Left hindlimb (tissue), 1 donor: Measurements from ENCODE around the gene PLEKHG4B.
"Not testable (repeated sequence)": the region's sequence is repeated elsewhere in the genome, so short reads cannot be mapped to it uniquely, and the experiment has no call there.

Source experiments
- DNase-seq: peaks from one replicate; pipeline ENCODE4 v3.0.0-alpha.2; 2018

The PLEKHG4B gene

DNA sequence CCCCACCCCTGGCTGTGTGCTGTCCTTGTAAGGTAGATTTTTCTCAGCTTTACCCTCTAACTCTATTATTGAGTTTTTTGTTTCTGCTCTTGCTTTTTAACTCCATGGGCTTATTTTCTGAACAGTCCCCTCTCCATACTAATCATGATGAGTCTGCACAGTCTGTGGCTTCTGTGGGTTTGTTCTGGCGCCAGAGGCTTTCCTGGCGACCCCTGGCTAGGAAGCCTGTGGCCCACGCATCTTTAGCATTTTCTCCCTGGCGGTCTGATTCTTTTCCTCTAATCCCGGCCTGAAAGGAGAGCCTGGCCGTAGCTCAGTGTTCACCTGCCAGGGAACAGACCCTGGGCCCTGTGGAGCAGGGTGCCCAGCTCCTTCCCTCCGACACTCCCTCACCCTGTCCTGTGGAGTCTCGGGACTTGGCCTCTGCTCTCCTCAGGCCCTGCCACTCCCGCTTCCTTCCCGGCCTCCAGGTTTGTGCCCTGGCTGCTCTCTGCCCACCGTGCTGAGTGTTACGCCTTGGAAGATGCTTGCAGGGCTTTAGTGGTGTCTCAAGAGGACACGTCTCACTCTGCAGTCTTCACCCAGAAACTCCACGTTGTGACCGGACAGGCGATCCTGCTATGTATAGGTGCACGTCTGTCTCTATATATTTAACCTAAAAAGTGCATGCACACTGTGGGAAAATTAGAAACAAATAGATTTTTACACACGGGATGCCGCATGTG is 67.6 kb downstream of the PLEKHG4B start:
- DNase-seq, result no peak

DNA sequence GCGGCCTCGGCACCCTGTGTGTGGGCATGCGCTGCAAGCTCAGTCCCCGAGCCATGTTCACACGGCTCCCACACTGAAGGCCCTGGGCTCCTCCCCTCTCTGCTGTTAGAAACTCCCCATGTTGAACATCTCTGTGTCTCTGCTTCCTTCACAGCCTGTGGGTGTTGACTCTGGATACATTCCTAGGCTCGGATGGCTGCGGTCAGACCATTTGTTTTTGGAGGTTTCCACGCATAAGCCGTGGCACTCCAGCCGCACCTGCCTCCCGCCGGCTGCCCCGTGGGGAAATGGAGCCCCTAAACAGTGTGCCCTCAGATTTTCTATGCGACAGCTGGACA is 68.2 kb downstream of the PLEKHG4B start:
- no peak for DNase-seq

DNA sequence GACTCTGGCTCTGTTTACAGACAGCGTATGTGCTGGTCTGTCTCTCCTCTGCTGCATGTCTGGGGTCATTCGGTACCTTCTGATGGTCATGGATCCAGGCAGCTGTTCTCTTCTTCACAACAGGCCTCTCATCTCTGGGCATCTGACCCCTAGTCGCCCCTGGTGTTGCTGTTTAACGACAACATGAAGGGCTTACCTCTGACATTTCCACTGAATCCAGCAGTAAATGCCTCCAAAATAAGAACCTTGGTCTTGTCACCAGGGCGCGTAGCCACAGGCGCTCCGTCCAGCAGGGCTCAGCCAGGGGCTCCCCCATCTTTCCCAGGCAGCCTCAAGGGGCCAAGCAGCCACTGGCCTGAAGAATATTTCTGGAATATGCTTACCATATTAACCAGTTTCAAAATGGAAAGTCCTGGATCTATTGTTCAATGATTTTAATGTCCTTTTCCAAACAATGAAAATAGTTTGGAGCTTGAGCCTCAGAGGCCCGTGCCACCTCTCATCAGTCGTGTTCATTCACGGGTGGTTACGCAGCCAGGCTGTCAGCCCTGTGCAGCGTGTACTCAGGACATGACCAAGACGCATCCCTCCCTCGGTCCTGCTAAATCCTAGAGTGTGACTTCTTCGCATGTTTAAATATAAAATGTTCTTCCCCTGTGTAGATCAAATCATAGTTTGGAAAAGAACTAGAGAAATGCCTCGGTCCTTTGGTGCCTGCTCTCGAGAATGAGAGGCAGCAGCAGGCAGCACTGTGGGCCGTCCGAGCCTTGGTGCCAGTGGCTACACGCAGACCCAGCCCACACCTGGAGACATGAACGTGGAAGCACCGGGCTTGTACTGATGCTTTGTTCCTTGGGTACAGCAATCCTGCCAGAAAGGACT is 69.2 kb downstream of the PLEKHG4B start:
- DNase-seq, result no peak

DNA sequence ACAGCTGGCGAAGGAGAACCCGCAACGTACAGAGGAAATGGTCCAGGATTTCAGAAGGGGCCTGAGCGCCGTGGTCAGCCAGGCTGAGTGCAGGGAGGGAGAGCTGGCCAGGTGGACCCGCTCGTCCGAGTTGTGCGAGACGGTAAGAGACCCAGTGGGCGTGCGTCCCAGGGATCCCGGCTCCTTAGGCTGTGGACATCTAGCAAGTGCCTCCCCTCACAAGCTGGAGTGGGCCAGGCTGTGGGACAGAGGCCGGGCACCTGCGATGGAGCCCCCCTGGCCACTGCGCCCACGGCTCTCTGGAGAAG is 69.8 kb downstream of the PLEKHG4B start:
- DNase-seq, result no peak

DNA sequence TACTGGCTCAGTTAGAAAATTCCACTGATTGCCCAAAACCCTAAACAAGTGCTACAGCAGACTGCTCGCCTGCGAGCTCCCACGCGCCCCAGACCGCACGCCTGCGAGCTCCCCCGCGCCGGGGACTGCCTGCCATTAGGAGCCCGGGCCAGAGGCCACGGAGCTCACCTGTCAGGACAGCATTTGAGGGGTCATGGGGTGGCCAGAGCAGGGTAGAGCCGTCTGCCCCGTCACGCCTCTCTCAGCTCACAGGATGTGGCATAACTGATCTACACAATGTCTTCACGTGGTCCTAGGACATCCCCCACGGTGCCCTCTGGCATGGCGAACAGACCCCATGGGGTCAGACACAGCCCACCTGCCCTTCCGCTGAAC is 70.2 kb downstream of the PLEKHG4B start:
- no peak for DNase-seq

DNA sequence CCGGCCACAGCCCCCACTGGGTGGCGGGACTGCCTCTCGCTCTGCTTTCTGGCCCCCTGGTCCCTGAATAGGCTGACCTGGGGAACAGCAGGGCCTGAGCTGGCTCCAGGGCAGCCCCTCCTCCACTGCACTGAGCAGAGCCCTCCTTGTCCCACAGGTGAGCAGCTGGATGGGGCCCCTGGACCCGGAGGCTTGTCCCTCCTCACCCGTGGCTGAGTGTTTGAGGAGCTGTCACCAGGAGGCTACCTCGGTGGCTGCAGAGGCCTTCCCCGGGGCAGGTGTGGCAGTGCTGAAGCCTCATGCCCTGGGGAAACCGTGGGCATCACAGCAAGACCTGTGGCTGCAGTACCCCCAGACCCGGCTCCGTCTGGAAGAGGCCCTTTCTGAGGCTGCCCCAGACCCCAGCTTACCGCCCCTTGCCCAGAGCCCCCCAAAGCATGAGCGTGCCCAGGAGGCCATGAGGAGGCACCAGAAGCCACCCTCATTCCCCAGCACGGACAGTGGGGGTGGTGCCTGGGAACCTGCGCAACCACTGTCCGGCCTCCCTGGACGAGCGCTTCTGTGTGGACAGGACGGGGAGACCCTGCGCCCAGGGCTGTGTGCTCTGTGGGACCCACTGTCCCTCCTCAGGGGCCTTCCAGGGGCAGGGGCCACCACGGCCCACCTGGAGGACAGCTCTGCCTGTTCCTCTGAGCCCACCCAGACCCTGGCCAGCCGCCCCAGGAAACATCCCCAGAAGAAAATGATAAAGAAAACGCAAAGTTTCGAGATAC is 70.8 kb downstream of the PLEKHG4B start:
- no peak for DNase-seq

DNA sequence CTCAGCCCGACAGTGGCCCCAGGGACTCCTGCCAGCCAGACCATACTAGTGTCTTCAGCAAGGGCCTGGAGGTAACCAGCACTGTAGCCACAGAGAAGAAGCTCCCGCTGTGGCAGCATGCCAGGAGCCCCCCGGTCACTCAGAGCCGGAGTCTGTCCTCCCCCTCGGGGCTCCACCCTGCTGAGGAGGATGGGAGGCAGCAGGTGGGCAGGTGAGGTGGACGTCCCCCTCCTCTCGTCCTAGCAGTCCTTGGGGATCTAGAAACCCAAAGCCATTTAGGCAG is 71.3 kb downstream of the PLEKHG4B start:
- no peak for DNase-seq

DNA sequence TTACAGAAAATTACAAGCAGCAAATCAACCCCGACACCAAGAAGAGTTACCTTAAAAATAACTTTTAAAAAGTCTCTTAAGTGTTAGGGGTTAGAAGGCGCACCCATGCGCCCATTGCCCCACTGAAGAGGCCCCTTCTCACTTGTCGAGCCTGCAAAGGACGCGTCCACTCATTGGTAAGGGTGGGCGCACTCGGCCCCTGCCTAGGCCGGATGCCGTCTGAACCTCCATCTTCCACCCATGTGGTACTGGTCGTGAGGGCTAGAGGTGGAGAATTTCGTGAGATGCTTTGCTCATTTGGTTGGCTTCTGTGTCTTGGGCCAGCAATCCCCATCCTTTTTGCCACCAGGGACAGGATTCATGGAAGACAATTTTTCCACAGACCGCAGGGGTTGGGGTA is 71.9 kb downstream of the PLEKHG4B start:
- no peak for DNase-seq

DNA sequence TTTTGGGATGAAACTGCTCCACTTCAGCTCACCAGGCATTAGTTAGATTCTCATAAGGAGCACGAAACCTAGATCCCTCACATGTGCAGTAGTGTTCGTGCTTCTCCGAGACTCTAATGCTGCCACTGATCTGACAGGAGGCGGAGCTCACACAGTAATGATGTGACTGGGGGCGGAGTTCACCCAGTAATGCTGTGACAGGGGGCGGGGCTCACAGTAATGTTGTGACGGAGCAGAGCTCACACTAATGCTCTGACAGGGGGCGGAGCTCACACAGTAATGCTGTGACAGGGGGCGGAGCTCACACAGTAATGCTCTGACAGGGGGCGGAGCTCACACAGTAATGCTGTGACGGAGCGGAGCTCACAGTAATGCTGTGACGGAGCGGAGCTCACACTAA is 72.3 kb downstream of the PLEKHG4B start:
- DNase-seq, result no peak

DNA sequence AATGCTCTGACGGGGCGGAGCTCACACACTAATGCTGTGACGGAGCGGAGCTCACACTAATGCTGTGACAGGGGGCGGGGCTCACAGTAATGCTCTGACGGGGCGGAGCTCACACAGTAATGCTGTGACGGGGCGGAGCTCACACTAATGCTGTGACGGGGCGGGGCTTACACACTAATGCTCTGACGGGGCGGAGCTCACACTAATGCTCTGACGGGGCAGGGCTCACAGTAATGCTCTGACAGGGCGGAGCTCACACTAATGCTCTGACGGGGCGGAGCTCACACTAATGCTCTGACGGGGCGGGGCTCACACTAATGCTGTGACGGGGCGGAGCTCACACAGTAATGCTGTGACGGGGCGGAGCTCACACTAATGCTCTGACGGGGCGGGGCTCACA is 72.8 kb downstream of the PLEKHG4B start:
- DNase-seq, result not testable (repeated sequence)

DNA sequence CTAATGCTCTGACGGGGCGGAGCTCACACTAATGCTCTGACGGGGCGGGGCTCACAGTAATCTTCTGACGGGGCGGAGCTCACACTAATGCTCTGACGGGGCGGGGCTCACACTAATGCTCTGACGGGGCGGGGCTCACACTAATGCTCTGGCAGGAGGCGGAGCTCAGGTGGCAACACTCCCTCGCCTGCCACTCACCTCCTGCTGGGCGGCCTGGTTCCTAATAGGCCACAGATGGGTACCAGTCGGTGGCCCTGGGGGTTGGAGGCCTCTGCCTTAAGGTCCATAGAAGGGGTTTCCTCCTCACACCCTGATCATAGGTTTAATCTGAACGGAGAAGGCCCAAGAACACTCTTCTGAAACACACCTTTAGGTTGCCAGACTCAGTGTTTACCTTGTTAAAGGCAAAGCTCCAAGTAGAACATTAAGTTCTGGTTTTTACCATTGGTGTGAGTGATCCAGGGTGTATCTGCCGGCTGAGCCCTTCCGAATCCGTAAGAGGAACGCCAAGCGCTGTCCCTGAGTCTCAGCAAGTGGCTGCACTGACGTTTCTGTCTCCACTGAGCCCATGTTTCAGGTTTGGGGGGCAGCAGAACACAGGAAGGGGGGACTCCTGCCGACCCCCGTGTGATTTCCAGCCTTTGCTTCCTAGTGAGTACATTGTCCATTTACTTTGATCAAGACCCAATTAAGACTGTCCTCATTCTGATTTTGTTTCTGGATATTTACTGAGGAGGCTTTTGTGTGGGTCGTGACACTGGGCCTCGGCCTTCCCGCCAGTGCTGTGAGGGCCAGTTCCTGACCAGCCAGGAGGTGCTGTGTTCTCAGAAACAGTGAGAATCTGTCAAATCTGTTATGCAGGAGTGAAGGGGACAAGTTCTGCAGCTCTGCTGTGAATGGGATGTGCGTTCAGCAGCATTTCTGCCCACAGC is 74.7 kb downstream of the PLEKHG4B start:
- no peak for DNase-seq

DNA sequence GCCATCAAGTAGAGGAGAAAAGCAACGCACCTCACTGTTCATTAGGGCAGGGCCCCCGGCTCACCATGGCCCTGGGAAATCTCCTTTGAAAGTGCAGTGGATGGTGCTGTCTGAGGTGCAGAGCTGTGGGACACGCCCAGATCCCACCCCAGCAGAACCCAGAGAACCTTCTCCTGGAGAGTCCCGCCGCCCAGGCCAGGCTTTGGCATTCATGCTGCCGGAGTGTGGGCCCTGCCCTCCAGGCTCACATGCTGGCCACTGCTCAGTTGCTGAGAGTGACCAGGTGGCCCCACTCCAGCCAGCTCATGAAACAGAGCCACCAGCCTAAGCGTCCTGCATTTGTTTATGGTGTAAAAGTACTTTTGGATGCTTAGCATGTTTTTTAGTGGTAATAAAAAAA is 75.5 kb downstream of the PLEKHG4B start:
- no peak for DNase-seq

DNA sequence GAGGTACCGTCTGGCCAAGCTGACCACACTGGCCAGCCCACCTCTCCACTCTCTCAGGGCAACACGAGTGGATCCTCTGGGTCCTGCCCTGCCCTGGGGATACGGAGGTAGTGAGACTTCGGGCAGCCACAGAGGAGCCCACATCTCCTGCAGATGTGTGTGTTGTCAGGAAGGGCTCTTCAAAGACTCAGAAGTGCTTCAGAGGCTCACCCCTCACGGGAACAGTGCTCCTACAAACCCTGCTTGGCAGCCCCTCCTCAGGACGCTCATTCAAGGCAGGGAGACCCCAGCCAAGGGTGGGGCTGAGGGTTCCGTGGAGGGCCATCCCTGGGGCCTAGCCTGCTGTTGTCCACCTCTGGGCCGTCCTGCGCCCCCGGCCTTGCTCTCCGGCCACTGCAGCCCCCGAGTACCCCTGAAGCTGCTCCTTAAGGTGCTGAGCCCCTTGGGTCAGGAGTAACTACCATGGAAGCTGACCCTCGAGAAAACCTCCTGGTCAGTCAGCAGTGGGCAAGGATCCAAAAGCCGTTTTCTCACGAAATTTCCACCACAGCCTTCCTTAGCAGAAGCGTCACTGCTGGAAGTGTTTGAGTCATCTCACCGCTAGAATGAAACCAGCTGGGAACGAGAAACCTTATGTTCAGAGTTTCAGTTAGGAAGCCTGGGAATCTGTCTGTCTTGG is 76.2 kb downstream of the PLEKHG4B start:
- no peak for DNase-seq

DNA sequence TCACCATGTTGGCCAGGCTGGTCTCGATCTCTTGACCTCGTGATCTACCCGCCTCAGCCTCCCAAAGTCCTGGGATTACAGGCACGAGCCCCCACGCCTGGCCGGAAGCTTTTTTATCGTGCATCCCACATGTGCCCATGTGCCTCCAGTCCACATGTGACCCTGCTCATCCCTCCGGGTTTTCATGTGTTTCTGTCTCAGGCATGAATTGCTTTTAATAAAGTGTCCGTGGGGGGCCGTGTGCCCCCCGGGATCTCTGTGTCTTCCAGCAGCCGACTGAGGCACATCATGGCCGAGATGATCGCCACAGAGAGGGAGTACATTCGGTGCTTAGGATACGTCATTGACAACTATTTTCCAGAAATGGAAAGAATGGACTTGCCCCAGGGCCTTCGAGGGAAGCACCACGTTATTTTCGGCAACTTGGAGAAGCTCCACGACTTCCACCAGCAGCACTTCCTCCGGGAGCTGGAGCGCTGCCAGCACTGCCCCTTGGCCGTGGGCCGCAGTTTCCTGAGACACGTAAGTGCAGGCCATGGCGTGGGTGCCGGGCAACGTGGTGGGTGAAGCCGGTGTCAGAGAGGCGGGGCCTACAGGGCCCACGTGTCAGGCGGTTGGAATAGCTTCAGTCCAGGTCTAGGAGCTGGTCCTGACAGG is 77.2 kb downstream of the PLEKHG4B start:
- peak; percentile 71 for DNase-seq

DNA sequence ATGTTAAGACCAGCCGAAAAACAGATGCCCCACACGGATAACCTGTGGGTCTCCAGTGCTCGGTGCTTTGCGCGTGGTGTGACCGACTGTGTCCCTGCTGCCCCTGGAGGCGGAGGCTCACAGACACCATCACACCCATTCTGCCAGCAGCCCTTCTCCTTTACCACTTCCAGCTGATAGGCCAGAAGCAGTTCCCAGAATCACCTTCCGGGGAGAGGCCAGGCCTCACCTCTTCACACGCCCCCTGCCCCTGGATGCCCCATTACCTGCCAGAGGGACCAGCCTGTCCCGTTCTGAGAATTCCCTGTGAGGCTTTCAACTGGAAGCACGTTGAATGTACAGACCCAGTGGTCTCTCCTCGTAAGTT is 77.7 kb downstream of the PLEKHG4B start:
- DNase-seq, result no peak

DNA sequence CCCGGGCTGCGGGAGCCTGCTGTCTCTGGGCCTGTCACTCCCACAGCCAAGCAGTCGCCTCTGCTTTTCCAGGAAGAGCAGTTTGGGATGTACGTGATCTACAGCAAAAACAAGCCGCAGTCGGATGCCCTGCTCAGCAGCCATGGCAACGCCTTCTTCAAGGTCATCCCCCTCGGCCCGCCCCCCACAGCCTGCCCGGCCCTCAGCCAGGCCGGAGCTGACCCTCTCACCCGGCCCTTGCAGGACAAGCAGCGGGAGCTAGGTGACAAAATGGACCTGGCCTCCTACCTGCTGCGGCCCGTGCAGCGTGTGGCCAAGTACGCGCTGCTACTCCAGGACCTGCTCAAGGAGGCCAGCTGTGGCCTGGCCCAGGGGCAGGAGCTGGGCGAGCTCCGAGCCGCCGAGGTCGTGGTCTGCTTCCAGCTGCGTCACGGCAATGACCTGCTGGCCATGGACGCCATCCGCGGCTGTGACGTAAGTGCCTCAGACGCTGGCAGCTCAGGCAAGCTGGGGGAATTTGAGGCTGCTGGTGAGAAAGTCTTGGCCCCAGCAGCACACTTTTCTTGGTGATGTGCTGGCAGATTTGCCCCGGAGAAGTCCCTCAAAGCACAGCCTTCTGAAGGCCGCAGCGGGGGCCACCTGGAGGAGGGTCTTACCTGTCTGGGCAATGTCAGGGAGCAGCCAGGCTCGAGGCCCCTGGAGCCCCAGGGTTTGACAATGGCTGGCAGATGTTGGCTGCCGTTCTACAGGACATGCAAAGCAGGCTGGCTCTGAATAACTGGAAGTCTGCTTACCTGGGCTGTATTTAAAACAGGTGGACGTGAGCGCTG is 79.2 kb downstream of the PLEKHG4B start:
- no peak for DNase-seq

DNA sequence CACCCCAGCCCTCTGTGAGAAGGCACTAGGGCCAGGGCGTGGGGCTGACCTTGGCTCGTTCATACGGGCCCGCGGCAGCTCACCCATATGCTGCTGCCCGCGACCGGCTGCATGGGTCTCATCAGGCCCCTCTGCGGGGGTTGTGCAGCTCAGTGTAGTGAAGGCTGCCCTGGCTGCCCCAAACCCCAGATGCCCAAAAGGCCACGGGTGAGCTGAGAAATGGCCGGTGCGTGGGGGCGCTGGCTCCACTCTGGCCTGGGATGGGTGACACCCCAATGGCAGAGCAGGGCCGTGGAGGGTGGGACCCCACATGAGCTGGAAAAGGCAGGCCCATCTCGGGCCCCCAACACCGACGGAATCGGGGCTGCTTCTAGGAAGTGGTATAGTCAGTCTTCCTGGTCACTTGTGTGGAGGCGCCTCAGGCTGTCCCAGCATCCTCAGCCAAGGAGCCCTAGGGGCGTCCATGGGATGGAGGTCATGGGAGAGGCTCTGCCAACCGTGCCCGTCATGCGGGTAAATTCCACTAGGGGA is 79.9 kb downstream of the PLEKHG4B start:
- DNase-seq, result no peak

DNA sequence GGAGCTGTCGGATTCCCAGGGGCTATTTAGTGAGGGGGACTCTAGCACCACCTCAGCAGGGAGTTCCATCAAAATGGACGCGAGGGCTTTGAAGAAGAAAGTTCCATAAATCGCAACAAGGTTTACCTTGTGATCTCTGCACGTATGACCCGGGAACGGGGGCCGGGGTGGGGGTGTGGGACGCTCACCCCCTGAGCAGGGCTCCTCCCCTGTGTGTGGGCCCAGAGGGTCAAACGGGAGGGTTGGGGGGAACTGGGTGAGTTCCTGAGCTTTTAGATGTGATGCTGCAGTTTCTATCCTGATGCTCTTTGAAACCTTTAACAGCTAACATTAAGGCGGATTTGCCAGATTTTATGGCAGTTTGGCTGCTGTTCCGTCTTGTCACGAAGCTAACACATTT is 80.5 kb downstream of the PLEKHG4B start:
- no peak for DNase-seq

DNA sequence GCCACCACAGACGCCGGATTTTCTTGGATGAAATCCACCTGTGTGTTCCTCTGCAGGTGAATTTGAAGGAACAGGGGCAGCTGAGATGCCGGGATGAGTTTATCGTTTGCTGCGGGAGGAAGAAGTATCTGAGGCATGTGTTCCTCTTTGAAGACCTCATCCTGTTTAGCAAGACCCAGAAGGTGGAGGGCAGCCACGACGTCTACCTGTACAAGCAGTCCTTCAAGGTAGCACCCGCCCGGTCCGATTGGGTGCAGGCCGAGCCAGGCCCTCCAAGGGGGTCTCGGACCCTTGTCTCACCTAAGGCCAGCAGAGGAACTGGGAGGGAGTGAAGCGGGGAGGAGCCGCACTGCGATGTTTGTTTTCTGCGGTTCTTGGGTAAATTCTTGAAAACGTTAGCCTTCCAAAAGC is 80.9 kb downstream of the PLEKHG4B start:
- no peak for DNase-seq

DNA sequence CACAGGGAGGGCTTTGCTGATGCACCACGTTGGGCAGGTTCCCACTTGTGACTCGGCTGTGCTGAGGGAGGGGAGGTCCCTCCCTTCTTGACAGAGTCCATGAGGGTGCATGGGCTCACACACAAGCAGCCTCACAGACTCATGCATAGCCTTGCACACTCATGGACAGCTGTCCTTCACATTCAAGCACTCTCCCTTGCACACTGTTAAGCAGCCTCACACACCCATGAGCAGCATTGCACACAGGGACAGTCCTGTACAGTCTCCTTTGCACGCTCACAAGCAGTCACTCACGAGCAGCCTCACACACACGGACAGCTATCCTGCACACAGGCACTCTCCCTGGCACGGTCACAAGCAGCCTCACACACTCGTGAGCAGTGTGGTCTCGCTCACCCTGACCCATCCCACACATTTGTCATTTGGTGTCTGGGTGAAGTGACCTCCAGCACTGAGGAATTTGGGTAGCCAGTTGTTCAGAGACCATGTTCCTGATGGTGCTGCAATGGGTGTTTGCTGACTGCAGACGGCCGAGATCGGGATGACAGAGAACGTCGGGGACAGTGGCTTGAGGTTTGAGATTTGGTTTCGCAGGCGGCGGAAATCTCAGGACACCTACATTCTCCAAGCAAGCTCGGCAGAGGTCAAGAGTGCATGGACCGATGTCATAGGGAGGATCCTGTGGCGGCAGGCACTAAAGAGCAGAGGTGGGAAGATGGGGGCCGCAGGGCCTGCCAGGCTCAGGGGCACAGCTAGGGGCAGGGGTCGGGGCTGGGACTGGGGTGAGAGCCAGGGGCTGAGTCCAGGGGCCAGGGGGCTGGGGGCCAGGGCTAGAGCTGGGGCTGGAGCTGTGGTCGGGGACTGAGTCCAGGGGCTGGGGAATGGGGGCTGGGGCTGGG is 81.7 kb downstream of the PLEKHG4B start:
- DNase-seq, result no peak
